Mucosa of rectum (tissue), 2 donors: Measurements from ENCODE around the gene FAM184A.
"Not testable (repeated sequence)": the region's sequence is repeated elsewhere in the genome, so short reads cannot be mapped to it uniquely, and the experiment has no call there.

Experiments used
- H3K27ac ChIP-seq, 2 donors: one replicate each; pipeline ENCODE4 v1.7.0; 2013; ENCODE audit warnings: inconsistent platforms in 2 of 2, low read depth in 2 of 2, low read length in 2 of 2
- H3K27me3 ChIP-seq, 2 donors: one replicate each; pipeline ENCODE4 v1.7.0; 2013; ENCODE audit warnings: low read length in 2 of 2; ENCODE audit not compliant: control insufficient read depth in 2 of 2, insufficient read depth in 2 of 2
- H3K36me3 ChIP-seq, 2 donors: one replicate each; pipeline ENCODE4 v1.7.0; 2013; ENCODE audit warnings: low read length in 2 of 2; ENCODE audit not compliant: control insufficient read depth in 2 of 2, insufficient read depth in 2 of 2
- H3K4me1 ChIP-seq, 2 donors: one replicate each; pipeline ENCODE4 v1.7.0; 2013; ENCODE audit warnings: low read length in 2 of 2, mild to moderate bottlenecking in 1 of 2; ENCODE audit not compliant: control insufficient read depth in 2 of 2, insufficient read depth in 2 of 2
- H3K4me3 ChIP-seq, 2 donors: one replicate each; pipeline ENCODE4 v1.7.0; 2013; ENCODE audit warnings: low read length in 2 of 2
- H3K9ac ChIP-seq, 2 donors: one replicate each; pipeline ENCODE4 v1.7.0; 2013; ENCODE audit warnings: low read length in 2 of 2, low read depth in 1 of 2, mild to moderate bottlenecking in 1 of 2
- H3K9me3 ChIP-seq, 2 donors: one replicate each; pipeline ENCODE4 v1.7.0; 2013; ENCODE audit warnings: low read length in 2 of 2; ENCODE audit not compliant: control insufficient read depth in 2 of 2
- donor health status: healthy.
- donor health status: Normal muscosa, but diverticular disease.

FAM184A gene

DNA sequence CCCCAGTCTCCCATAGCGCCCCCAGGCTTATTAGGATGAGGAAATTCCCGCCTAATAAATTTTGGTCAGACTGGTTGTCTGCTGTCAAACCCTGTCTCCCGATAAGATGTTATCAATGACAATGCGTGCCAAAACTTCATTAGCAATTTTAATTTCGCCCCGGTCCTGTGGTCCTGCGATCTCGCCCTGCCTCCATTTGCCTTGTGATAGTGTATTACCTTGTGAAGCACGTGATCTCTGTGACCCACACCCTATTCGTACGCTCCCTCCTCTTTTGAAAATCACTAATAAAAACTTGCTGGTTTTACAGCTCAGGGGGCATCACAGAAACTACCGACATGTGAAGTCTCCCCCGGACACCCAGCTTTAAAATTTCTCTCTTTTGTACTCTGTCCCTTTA, 40.6 kb upstream of the FAM184A start:
- H3K27me3 ChIP-seq, H3K27ac ChIP-seq, H3K36me3 ChIP-seq, H3K9me3 ChIP-seq, H3K4me1 ChIP-seq, H3K4me3 ChIP-seq, H3K9ac ChIP-seq: not testable (repeated sequence)

DNA sequence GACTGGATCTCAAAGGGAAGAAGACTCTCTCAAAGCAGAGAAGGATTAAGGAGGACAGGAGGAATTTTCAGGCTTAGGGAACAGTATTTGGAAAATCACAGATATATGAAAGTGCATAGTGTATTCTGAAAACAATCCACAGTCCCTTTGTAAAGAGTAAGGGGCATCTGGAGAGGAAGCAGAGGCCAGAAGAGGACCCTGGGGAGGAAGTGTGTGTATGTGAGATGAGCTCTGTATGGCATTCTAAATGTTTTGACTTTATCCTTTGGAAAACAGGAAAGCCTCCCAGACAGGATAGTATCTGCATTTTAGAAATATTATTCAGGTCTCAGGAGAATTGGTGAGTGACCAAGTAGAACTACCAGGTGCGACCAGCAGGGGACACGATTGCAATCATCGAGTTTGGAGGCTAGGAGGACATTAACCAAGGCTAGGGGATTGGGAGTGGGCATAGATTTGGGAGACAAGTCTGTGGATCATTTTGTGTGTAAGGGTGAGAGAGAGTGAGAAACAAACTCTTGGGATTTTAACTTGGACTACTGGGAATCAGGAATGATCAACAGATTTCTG, 38.3 kb upstream of the FAM184A start:
- H3K27ac ChIP-seq, result no peak overlapping the region
- H3K9ac ChIP-seq, result no peak overlapping the region
- H3K27me3 ChIP-seq, result no peaks in the 10 kb centered on the region
- no peaks in the 10 kb centered on the region for H3K9me3 ChIP-seq
- no peaks in the 10 kb centered on the region for H3K4me1 ChIP-seq
- H3K4me3 ChIP-seq, result no peak overlapping the region
- no peaks in the 10 kb centered on the region for H3K36me3 ChIP-seq

- H3K9me3 ChIP-seq, result no peaks in the 10 kb centered on the region
- no peaks in the 10 kb centered on the region for H3K27me3 ChIP-seq
- no peak overlapping the region for H3K27ac ChIP-seq
- H3K36me3 ChIP-seq, result no peaks in the 10 kb centered on the region
- H3K4me3 ChIP-seq, result no peak overlapping the region
- H3K4me1 ChIP-seq, result no peaks in the 10 kb centered on the region
- no peak overlapping the region for H3K9ac ChIP-seq
These were observed 35.5 kb upstream of the FAM184A start for GRCh38 chr6:119113961-119114360.

DNA sequence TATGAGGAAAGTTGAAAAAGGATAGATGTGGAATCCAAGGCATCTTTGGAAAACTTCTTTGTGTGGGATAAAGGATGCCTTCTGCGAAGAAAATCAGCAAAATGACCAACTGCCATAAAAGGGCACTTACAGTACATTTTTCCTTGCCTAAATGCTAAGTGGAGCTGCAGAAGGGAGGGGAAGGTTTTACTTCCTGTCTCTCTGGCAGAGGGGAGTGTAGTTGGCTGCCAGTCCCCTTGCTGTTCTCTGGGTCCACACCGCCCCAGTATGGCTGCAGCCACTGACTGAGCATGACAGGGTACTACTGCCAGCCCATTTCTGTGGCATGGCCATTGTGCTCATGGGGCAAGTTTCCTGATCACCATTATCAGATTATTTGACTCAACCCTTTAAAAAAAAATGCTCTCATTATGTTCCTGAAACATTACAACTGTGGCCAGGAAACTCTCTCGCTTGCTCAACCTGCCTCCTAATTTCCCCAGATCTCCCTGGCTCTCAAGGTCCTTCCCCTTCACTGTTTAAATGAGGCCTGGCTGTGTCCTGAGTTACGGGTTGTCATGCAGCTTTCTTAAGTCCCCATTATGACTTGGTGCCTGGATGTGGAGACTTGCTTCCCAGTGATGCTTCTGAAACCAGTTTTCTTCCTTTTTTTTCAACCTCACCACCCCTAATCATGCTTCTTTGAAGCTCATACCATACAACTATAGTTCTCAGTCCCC, 34.5 kb upstream of the FAM184A start:
- Histone ChIP-seq H3K4me3 (no peak overlapping the region), H3K27ac (no peak overlapping the region), H3K9me3 (no peaks in the 10 kb centered on the region), H3K9ac (no peak overlapping the region), H3K4me1 (no peaks in the 10 kb centered on the region), H3K36me3 (no peaks in the 10 kb centered on the region), H3K27me3 (no peaks in the 10 kb centered on the region)

GRCh38 chr6:119110601-119111548, 32.4 kb upstream of the FAM184A start:
- H3K27ac ChIP-seq, result no peak overlapping the region
- no peaks in the 10 kb centered on the region for H3K27me3 ChIP-seq
- no peak overlapping the region for H3K9ac ChIP-seq
- H3K36me3 ChIP-seq, result no peaks in the 10 kb centered on the region
- no peak overlapping the region for H3K4me3 ChIP-seq
- no peaks in the 10 kb centered on the region for H3K9me3 ChIP-seq
- no peaks in the 10 kb centered on the region for H3K4me1 ChIP-seq

GRCh38 chr6:119109654-119110325, 31.3 kb upstream of the FAM184A start:
- no peak overlapping the region for H3K9ac ChIP-seq

GRCh38 chr6:119108076-119108475, 29.6 kb upstream of the FAM184A start:
- H3K27ac ChIP-seq, result no peak overlapping the region
- H3K9me3 ChIP-seq, result no peaks in the 10 kb centered on the region
- no peak overlapping the region for H3K4me3 ChIP-seq
- H3K27me3 ChIP-seq, result no peaks in the 10 kb centered on the region
- H3K36me3 ChIP-seq, result no peaks in the 10 kb centered on the region
- no peak overlapping the region for H3K9ac ChIP-seq
- no peaks in the 10 kb centered on the region for H3K4me1 ChIP-seq

More at GRCh38 chr6:119109654-119110325, 31.3 kb upstream of the FAM184A start:
- Histone ChIP-seq H3K4me1 (no peaks in the 10 kb centered on the region), H3K9me3 (no peaks in the 10 kb centered on the region), H3K4me3 (no peak overlapping the region), H3K36me3 (no peaks in the 10 kb centered on the region), H3K27me3 (no peaks in the 10 kb centered on the region), H3K27ac (no peak overlapping the region)

- no peak overlapping the region for H3K27ac ChIP-seq
- H3K36me3 ChIP-seq, result no peaks in the 10 kb centered on the region
- H3K9ac ChIP-seq, result no peak overlapping the region
- H3K4me3 ChIP-seq, result no peak overlapping the region
- H3K9me3 ChIP-seq, result no peaks in the 10 kb centered on the region
- no peaks in the 10 kb centered on the region for H3K27me3 ChIP-seq
- H3K4me1 ChIP-seq, result no peaks in the 10 kb centered on the region
These were observed 26.8 kb upstream of the FAM184A start for GRCh38 chr6:119105282-119105681.

GRCh38 chr6:119102901-119103300, 24.4 kb upstream of the FAM184A start:
- Histone ChIP-seq H3K27ac (no peak overlapping the region), H3K4me1 (no peaks in the 10 kb centered on the region), H3K4me3 (no peak overlapping the region), H3K9ac (no peak overlapping the region), H3K27me3 (no peaks in the 10 kb centered on the region), H3K9me3 (no peaks in the 10 kb centered on the region), H3K36me3 (no peaks in the 10 kb centered on the region)

DNA sequence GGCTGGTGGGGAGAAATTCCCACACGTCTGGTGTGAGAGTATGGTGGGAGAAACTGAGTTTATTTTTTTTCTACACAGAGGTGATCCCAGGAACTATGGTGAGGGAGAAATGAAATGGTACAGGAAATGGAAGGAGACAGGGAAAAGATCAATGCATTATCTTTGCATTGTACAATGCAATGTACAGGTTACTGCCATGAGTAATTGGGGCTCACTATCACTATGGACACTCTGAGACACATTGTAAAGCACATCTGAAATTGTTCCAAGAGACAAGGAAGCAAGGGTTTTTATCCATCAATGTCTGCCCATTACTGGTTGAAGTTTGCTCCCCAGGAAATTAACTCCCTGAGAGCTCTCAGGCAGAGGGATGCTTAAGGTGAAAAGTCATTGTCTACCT, 21.7 kb upstream of the FAM184A start:
- H3K4me3 ChIP-seq, result no peak overlapping the region
- H3K9ac ChIP-seq, result no peak overlapping the region
- no peaks in the 10 kb centered on the region for H3K27me3 ChIP-seq
- no peaks in the 10 kb centered on the region for H3K9me3 ChIP-seq
- no peaks in the 10 kb centered on the region for H3K4me1 ChIP-seq
- H3K27ac ChIP-seq, result no peak overlapping the region
- H3K36me3 ChIP-seq, result no peaks in the 10 kb centered on the region
